ENCODE results near the gene INTS11.

- no peak for TF ChIP-seq EZH2 (IDR thresholded peaks at IDR 0.05; ENCODE audit: low read depth, low read length, severe bottlenecking)
- no peak for TF ChIP-seq SIN3A (conservative IDR thresholded peaks at IDR 0.05 in 1 of 2, IDR thresholded peaks at IDR 0.05 in 1 of 2; ENCODE audit: low read depth in 1 of 2, low read length in 2 of 2)
- TF ChIP-seq CTCF (IDR thresholded peaks at IDR 0.05; ENCODE audit: control extremely low read depth in 1 of 3, insufficient read depth in 1 of 3, low read depth in 1 of 3, low read length in 3 of 3), result peak in 2 of 3 experiments; percentile 31 to 52; a peak in 3 of 4 replicates
- no peak for TF ChIP-seq POLR2A (IDR thresholded peaks at IDR 0.05; ENCODE audit: control extremely low read depth in 1 of 2, low read depth in 2 of 2, low read length in 2 of 2)
Measured at GRCh38 chr1:1306070-1306660, 18.3 kb downstream of the INTS11 start.

All from H1 (cell line).